Measurements from ENCODE around the gene KDM6A. TPM values are rescaled to one million over a fixed set of nuclear protein-coding genes. Genes with fewer than 3 reads are reported as not detected.

KDM6A gene
- total RNA-seq, 4 donors from 2014 or later, result 24.4 to 29.7 (median 26.8) TPM

DNA sequence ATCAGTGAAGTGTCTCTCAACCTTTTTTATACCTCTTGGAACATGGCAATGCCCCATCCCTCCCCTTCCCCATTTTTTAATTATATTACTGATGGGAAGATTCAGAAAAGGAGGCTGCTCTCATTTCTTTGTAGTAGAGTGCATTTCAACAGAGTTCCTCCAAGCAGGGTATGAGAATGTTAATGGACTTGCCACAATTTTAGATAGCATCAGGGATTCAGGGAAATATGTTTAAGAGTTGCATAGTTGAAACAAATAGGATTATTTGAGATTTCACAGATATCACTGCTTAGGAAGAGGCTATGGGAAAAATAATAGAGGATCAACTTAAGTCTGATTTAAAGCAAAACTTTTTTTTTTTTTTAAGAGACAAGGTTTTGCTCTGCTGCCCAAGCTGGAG lies 281.5 kb downstream of the KDM6A start:
- H3K9me3 ChIP-seq, result no peaks in the 10 kb centered on the region
- H3K36me3 ChIP-seq, result no peaks in the 10 kb centered on the region
- no peaks in the 10 kb centered on the region for H3K27me3 ChIP-seq
- no peak overlapping the region for H3K4me3 ChIP-seq
- H3K27ac ChIP-seq, result no peak overlapping the region
- intact Hi-C loops (cut with DNase I), result no loop called here
- TF ChIP-seq, protein P1, sequence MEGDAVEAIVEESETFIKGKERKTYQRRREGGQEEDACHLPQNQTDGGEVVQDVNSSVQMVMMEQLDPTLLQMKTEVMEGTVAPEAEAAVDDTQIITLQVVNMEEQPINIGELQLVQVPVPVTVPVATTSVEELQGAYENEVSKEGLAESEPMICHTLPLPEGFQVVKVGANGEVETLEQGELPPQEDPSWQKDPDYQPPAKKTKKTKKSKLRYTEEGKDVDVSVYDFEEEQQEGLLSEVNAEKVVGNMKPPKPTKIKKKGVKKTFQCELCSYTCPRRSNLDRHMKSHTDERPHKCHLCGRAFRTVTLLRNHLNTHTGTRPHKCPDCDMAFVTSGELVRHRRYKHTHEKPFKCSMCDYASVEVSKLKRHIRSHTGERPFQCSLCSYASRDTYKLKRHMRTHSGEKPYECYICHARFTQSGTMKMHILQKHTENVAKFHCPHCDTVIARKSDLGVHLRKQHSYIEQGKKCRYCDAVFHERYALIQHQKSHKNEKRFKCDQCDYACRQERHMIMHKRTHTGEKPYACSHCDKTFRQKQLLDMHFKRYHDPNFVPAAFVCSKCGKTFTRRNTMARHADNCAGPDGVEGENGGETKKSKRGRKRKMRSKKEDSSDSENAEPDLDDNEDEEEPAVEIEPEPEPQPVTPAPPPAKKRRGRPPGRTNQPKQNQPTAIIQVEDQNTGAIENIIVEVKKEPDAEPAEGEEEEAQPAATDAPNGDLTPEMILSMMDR (IDR thresholded peaks at IDR 0.05), result no peak
- TF ChIP-seq POLR2A (IDR thresholded peaks at IDR 0.05), result no peak
- H3K4me1 ChIP-seq, result no peaks in the 10 kb centered on the region
- no peak for DNase-seq

DNA sequence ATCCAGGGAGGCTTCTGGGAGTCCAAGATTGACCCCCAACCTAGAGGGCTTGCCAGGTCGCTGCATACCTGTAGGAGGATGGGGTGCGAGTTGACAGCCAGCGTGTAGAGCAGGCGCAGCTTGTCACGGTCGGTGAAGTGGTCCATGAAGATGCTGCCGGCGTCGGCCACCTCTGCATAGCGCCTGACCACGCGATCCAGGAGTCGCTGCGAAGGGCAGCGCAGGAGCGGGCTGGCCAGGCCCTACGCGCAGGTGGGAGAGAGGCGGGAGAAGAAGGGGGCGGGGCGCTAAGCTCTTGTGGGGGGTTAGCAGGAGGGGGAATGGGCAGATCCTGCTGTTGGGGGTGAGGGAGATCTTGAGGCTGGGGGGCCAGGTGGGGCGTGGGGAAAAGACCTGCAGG lies 284.7 kb downstream of the KDM6A start:
- intact Hi-C loops (cut with DNase I), result no loop called here

More for the DNA sequence above, 284.7 kb downstream of the KDM6A start:
- no CpG with 5 or more reads among the region's 22 CpGs for WGBS, 2 donors
- H3K27ac ChIP-seq, result no peak overlapping the region
- no peaks in the 10 kb centered on the region for H3K4me1 ChIP-seq
- TF ChIP-seq, protein P1 (IDR thresholded peaks at IDR 0.05), result no peak
- TF ChIP-seq POLR2A (IDR thresholded peaks at IDR 0.05), result no peak
- peaks cover 0 to 12% (median 0%) of the 10 kb centered on the region in 3 donors for H3K9me3 ChIP-seq
- H3K36me3 ChIP-seq, result no peaks in the 10 kb centered on the region
- DNase-seq, result no peak
- H3K4me3 ChIP-seq, result no peak overlapping the region
- H3K27me3 ChIP-seq, result no peaks in the 10 kb centered on the region

Other genes with a start within 250 kb of the KDM6A start
- not detected for gene DUSP21, start 29.2 kb upstream of the KDM6A start, total RNA-seq

Data from esophagus squamous epithelium (tissue), 5 donors.